GM19351 (cell line): Measurements from ENCODE around the gene ALX3.

ENCODE experiments used
- ATAC-seq: cut with Tn5 transposase; IDR thresholded peaks from one replicate; pipeline ENCODE4 v1.9.1; 2021; ENCODE audit warnings: mild to moderate bottlenecking, moderate library complexity; ENCODE audit not compliant: unreplicated experiment

Gene ALX3

GRCh38 chr1:110067479-110067892 is 3.0 kb downstream of the ALX3 start:
- ATAC-seq, result no peak

- no peak for ATAC-seq
Observed at GRCh38 chr1:110065841-110066240, 4.6 kb downstream of the ALX3 start.

DNA sequence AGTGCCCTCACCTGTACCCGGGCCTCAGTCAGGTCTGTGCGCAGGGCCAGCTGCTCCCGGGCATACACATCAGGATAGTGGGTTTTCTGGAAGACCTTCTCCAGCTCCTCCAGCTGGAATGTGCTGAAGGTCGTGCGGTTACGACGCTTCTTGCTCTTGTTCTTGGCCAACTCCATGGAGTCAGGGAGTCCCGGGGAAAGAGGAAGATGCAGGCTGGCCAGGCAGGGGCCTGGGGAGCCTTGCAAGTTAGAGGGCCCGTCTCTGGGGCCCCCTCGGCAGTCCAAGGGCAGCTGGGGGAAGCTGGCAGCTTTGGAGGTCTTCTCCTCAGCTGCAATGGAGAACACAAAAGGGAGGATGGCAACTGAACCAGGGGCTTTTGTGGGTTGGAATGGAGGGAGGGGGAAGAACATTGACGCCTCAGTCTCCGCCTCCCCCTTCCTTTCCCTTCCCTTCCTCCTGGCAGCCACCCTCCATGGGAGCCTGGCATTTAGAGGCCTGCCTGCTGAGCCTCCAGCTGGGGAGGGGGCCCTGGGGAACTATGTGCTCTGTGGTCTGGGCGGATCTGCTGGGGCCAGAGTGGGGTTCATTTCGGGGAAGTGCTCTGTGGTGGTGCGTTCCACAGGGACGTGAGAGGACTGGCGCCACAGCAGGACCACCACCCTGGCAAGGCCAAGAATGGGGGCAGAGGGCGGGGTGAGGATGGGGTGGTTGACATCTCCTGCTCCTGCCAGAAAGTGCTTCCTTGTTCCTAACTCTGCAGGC is 5.7 kb downstream of the ALX3 start:
- no peak for ATAC-seq

DNA sequence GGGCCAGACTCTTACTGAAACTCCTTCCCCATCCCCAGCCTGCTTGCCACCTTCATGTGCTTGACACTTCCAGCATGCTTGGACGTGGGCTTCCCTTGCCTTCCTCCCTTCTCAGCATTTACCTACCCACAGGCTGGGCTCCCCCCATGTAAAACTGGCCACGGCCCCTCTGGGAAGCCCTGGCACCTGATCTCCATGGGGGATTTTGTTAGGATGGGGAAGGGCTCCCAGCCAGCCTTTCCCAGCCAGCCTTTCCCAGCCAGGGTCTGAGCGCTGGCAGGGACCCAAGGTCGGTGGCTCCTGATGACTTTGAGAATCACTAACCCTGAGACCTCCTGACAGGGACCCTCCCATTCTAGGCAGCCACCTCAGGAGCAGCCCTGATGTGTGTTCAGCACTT is 6.7 kb downstream of the ALX3 start:
- no peak for ATAC-seq

GRCh38 chr1:110062612-110063011 is 7.9 kb downstream of the ALX3 start:
- no peak for ATAC-seq

DNA sequence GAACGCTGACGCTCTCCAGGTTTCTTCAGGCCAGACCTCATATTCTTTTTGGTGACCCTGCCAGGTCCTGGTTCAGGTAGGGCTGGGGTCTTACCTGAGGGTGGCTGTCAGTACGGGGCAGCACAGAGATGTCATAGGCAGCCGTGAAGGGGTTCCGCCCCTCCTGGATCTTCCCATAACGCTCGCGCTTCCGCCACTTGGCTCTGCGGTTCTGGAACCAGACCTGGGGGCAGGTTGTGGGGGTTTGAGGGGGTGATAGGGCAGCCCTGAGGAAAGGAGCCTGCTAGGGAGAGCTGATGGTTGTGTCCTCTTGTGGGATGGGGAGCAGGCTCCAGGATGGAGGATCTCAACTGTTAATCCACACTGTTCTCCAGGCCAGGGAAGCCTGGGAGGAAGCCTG is 9.1 kb downstream of the ALX3 start:
- ATAC-seq, result no peak

DNA sequence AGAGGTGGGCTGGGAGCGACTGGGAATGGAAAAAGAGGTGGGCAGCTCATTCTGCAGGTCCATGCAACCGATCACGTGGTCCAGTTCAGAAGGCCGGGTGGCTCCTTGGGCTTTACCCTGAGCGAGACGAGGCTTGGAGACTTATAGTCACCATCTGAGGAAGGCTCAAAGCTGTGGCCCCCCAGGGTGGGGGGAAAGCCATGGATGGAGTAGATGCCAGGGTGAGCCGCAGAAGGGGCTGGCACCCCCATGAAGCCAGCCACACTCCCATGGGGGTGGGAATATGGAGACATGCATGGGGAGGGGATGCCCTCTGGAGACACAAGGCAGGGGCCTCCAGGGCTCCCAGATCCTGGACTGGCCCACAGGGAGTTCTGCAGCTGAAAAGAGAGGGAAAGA is 9.8 kb downstream of the ALX3 start:
- no peak for ATAC-seq

DNA sequence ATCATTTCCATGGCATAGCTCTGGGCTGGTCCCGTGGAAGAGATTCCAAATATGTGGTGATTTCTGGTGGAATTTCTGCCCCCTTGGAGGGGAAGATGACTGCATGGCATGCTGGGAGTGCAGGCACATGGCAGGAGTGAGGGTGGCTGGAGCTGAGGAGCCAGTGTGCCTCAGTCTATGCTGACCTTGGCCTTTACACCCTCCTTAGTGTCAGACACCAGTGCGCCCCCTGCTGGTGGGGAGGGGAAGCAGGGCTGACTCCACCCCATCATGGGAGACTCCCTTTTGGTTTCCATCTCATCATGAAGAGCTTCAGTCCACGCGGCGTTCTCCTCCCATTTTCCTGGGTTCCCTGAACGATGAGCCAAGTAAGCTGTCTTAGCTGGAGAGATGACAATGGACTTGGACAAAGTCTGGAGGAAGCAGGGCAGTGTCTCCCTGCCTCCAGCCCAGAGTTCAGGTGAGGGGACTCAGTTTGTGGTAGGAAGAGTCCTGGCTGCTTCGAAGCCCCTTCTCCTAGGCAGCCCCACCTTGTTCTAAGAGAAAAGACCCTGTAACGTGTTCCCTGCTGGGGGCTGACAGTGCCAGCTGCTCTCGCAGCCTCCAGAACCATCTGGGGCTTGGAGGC is 10.3 kb downstream of the ALX3 start:
- peak; percentile 69 for ATAC-seq

- ATAC-seq, result no peak
Observed at GRCh38 chr1:110059133-110059863, 11.2 kb downstream of the ALX3 start.

- no peak for ATAC-seq
Observed at GRCh38 chr1:110058591-110058990, 11.9 kb downstream of the ALX3 start.

GRCh38 chr1:110057963-110058518 is 12.4 kb downstream of the ALX3 start:
- no peak for ATAC-seq

GRCh38 chr1:110056776-110057175 is 13.7 kb downstream of the ALX3 start:
- ATAC-seq, result no peak

DNA sequence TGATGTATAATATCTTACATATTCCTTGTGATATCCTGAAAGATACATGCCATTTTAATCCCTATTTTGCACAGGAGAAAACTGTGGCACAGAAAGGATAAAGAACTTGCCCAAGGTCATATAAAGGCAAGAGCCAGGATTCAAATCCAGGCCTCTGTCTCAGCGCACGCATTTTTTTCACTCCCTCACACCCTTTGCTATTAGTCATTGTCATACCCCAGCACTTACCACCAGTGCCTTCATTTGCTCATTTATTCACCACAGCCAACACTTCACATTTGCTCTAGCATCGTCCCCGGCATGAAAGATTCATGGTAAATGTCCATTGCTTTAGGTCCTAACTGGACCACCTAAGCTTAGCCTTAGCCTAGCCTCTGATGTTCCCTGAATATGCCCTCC is 14.2 kb downstream of the ALX3 start:
- ATAC-seq, result no peak

- no peak for ATAC-seq
Observed at GRCh38 chr1:110055493-110056284, 14.8 kb downstream of the ALX3 start.

GRCh38 chr1:110053552-110054428 is 16.7 kb downstream of the ALX3 start:
- ATAC-seq, result peak; percentile 45

DNA sequence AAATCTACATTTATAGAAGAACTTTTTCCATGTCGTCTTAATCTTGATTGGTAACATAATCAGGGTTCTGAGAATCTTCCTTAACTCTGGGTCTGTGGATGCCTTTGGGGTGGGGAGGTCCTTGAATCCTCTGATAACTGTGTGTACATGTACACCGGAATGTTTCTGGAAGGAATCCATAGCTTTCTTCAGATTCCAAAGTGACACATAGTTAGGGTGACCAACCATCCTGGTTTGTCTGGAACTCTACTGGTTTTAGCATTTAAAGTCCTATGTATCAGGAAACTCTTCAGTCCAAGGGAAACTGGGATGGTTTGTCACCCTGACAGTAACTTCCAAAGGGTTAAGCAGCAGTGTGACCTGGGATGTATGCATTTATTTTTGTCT is 19.2 kb downstream of the ALX3 start:
- ATAC-seq, result no peak

DNA sequence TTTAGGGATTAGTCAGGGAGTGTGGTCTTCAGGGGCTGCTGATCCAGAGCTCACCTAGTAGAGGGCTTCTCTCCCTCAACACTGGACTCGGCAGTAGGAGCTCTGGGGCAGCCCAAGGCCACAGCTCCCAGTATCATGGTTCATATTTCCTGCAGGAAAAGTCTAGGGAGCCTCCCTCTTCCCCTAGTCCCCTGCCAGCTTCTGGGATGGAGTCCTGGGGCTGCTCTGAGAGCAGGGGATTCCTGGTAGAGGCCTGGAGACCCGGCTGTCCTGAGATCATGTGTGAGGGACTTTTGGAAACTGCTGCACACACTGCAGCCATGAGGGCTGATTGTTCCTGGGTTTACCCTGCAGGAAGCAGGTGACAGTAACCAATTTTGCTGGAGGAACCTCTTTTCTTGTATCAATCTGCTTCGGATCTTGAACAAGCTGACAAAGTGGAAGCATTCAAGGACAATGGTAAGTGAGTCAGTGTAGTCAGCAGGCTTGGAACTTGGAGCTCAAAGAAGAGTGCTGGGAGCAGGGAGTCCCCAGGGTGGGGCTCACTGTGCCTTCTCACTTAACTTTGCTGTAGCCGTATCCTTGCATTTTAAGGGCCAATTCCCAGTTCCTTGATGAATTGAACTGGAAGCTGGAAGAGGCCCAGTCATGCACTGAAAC is 19.7 kb downstream of the ALX3 start:
- ATAC-seq, result no peak

GRCh38 chr1:110049801-110050601 is 20.5 kb downstream of the ALX3 start:
- ATAC-seq, result no peak
